GM19372 (cell line): ENCODE results near the gene MTHFR.
"Not testable (repeated sequence)": the region's sequence is repeated elsewhere in the genome, so short reads cannot be mapped to it uniquely, and the experiment has no call there.

Experiments
- ATAC-seq: cut with Tn5 transposase; IDR thresholded peaks from one replicate; pipeline ENCODE4 v1.9.1; 2021; ENCODE audit warnings: mild to moderate bottlenecking, low read depth, moderate library complexity; ENCODE audit not compliant: unreplicated experiment

The MTHFR gene

GRCh38 chr1:11833900-11834299 lies 28.1 kb upstream of the MTHFR start:
- no peak for ATAC-seq

- ATAC-seq, result no peak
Observed at GRCh38 chr1:11833497-11833896, 27.7 kb upstream of the MTHFR start.

- no peak for ATAC-seq
Observed at GRCh38 chr1:11831945-11832725, 26.4 kb upstream of the MTHFR start.

GRCh38 chr1:11828511-11828910 lies 22.7 kb upstream of the MTHFR start:
- no peak for ATAC-seq

- no peak for ATAC-seq
Observed at GRCh38 chr1:11826946-11827345, 21.2 kb upstream of the MTHFR start.

GRCh38 chr1:11825131-11825530 lies 19.4 kb upstream of the MTHFR start:
- no peak for ATAC-seq

GRCh38 chr1:11823366-11824137 lies 17.8 kb upstream of the MTHFR start:
- ATAC-seq, result no peak

GRCh38 chr1:11822091-11822490 lies 16.3 kb upstream of the MTHFR start:
- ATAC-seq, result no peak

GRCh38 chr1:11817192-11817591 lies 11.4 kb upstream of the MTHFR start:
- no peak for ATAC-seq

- no peak for ATAC-seq
Observed at GRCh38 chr1:11813021-11813420, 7.3 kb upstream of the MTHFR start.

- no peak for ATAC-seq
Observed at GRCh38 chr1:11807133-11807532, 1.4 kb upstream of the MTHFR start.

- peak; percentile 39 for ATAC-seq
Observed at GRCh38 chr1:11806307-11806936, 658 bp upstream of the MTHFR start.

- no peak for ATAC-seq
Observed at GRCh38 chr1:11804666-11805421, 920 bp downstream of the MTHFR start.

GRCh38 chr1:11803924-11804665 lies 1.7 kb downstream of the MTHFR start:
- not testable (repeated sequence) for ATAC-seq

GRCh38 chr1:11802973-11803885 lies 2.5 kb downstream of the MTHFR start:
- ATAC-seq, result no peak

GRCh38 chr1:11802616-11802972 lies 3.2 kb downstream of the MTHFR start:
- ATAC-seq, result no peak

- no peak for ATAC-seq
Observed at GRCh38 chr1:11800756-11801433, 4.9 kb downstream of the MTHFR start.

GRCh38 chr1:11800391-11800755 lies 5.4 kb downstream of the MTHFR start:
- ATAC-seq, result no peak

GRCh38 chr1:11799896-11800295 lies 5.9 kb downstream of the MTHFR start:
- ATAC-seq, result no peak
